ENCODE results near the gene SMARCC1.

Gene SMARCC1

DNA sequence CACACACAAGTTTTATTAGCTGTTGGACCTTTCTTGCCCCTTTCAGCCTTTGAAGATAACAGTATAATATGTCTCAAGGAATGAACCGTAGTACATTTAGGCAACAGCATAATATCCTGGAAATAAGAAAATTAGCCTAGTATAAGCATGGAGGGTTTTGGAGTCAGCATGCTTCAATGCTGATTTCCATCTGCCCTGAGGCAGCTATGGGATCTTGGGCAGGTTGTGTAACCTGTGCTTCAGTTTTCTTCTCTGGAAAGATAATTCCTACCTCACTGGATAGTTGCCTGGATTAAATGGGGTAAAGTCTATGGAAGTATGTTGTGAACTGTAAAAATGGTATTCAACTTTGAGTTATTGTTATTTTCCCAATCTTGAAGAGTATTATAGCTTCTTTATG, 22.9 kb upstream of the SMARCC1 start:
- Histone ChIP-seq H3F3A (ENCODE audit: low read depth) (no peaks in the 10 kb centered on the region), H4K20me1 (ENCODE audit: insufficient read depth, low read length, poor library complexity, severe bottlenecking) (peaks cover 3% of the 10 kb centered on the region), H2AFZ (ENCODE audit: low read length) (no peak overlapping the region), H3K4me3 (ENCODE audit: low read length, poor library complexity, severe bottlenecking) (peak overlapping the region; percentile 98), H3K36me3 (ENCODE audit: insufficient read depth, low read length) (no peaks in the 10 kb centered on the region), H3K4me2 (ENCODE audit: low read depth, low read length, poor library complexity, severe bottlenecking) (peak overlapping the region; percentile 87), H3K9me2 (replicated peaks; ENCODE audit: low read depth, low read length) (no peaks in the 10 kb centered on the region), H3K9ac (ENCODE audit: low read depth, low read length, poor library complexity, severe bottlenecking) (peak overlapping the region; percentile 92), H3K4me1 (ENCODE audit: insufficient read depth, low read length, poor library complexity, severe bottlenecking) (peaks cover 19% of the 10 kb centered on the region), H3K79me2 (ENCODE audit: insufficient read depth, low read length) (peaks cover 27% of the 10 kb centered on the region), H3K9me3 (ENCODE audit: insufficient read depth, low read depth, low read length) (no peaks in the 10 kb centered on the region), H3K27me3 (ENCODE audit: insufficient read depth, low read length, poor library complexity, severe bottlenecking) (no peaks in the 10 kb centered on the region)
- TF ChIP-seq, protein P1, sequence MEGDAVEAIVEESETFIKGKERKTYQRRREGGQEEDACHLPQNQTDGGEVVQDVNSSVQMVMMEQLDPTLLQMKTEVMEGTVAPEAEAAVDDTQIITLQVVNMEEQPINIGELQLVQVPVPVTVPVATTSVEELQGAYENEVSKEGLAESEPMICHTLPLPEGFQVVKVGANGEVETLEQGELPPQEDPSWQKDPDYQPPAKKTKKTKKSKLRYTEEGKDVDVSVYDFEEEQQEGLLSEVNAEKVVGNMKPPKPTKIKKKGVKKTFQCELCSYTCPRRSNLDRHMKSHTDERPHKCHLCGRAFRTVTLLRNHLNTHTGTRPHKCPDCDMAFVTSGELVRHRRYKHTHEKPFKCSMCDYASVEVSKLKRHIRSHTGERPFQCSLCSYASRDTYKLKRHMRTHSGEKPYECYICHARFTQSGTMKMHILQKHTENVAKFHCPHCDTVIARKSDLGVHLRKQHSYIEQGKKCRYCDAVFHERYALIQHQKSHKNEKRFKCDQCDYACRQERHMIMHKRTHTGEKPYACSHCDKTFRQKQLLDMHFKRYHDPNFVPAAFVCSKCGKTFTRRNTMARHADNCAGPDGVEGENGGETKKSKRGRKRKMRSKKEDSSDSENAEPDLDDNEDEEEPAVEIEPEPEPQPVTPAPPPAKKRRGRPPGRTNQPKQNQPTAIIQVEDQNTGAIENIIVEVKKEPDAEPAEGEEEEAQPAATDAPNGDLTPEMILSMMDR (conservative IDR thresholded peaks at IDR 0.05; ENCODE audit: low read length), result no peak
- no peak for TF ChIP-seq EZH2phosphoT487 (IDR thresholded peaks at IDR 0.05; ENCODE audit: borderline replicate concordance)

GRCh38 chr3:47803480-47804025, 21.9 kb upstream of the SMARCC1 start:
- H3K9ac ChIP-seq (ENCODE audit: low read depth, low read length, poor library complexity, severe bottlenecking), result peak overlapping the region; percentile 92
- no peaks in the 10 kb centered on the region for H3K36me3 ChIP-seq (ENCODE audit: insufficient read depth, low read length)
- H4K20me1 ChIP-seq (ENCODE audit: insufficient read depth, low read length, poor library complexity, severe bottlenecking), result peaks cover 3% of the 10 kb centered on the region
- no peaks in the 10 kb centered on the region for H3K9me2 ChIP-seq (replicated peaks; ENCODE audit: low read depth, low read length)
- peak overlapping the region; percentile 93 for H2AFZ ChIP-seq (ENCODE audit: low read length)
- no peaks in the 10 kb centered on the region for H3F3A ChIP-seq (ENCODE audit: low read depth)
- peaks cover 19% of the 10 kb centered on the region for H3K4me1 ChIP-seq (ENCODE audit: insufficient read depth, low read length, poor library complexity, severe bottlenecking)
- TF ChIP-seq EZH2phosphoT487 (IDR thresholded peaks at IDR 0.05; ENCODE audit: borderline replicate concordance), result no peak
- H3K79me2 ChIP-seq (ENCODE audit: insufficient read depth, low read length), result peaks cover 27% of the 10 kb centered on the region
- peak overlapping the region; percentile 98 for H3K4me3 ChIP-seq (ENCODE audit: low read length, poor library complexity, severe bottlenecking)
- H3K4me2 ChIP-seq (ENCODE audit: low read depth, low read length, poor library complexity, severe bottlenecking), result peak overlapping the region; percentile 87
- H3K27me3 ChIP-seq (ENCODE audit: insufficient read depth, low read length, poor library complexity, severe bottlenecking), result no peaks in the 10 kb centered on the region
- no peaks in the 10 kb centered on the region for H3K9me3 ChIP-seq (ENCODE audit: insufficient read depth, low read depth, low read length)

GRCh38 chr3:47802734-47803479, 21.2 kb upstream of the SMARCC1 start, which contains the start of gene DHX30:
Gene DHX30 (plus strand): TSS chr3:47803138. CDS start chr3:47810684, 7,546 bp downstream.
- peak within 1 kb of the TSS; percentile 94 for H3K4me2 ChIP-seq (ENCODE audit: low read depth, low read length, poor library complexity, severe bottlenecking)
- H3F3A ChIP-seq (ENCODE audit: low read depth), result no peaks in the 10 kb centered on the region
- H3K79me2 ChIP-seq (ENCODE audit: insufficient read depth, low read length), result peaks cover 27% of the 10 kb centered on the region
- no peaks in the 10 kb centered on the region for H3K9me3 ChIP-seq (ENCODE audit: insufficient read depth, low read depth, low read length)
- H3K27me3 ChIP-seq (ENCODE audit: insufficient read depth, low read length, poor library complexity, severe bottlenecking), result no peaks in the 10 kb centered on the region
- H3K4me3 ChIP-seq (ENCODE audit: low read length, poor library complexity, severe bottlenecking), result peak within 1 kb of the TSS; percentile 98
- TF ChIP-seq, protein P1 (conservative IDR thresholded peaks at IDR 0.05; ENCODE audit: low read length), result no peak
- no peak for TF ChIP-seq EZH2phosphoT487 (IDR thresholded peaks at IDR 0.05; ENCODE audit: borderline replicate concordance)
- H4K20me1 ChIP-seq (ENCODE audit: insufficient read depth, low read length, poor library complexity, severe bottlenecking), result peaks cover 3% of the 10 kb centered on the region
- no peaks in the 10 kb centered on the region for H3K9me2 ChIP-seq (replicated peaks; ENCODE audit: low read depth, low read length)
- H3K36me3 ChIP-seq (ENCODE audit: insufficient read depth, low read length), result no peaks in the 10 kb centered on the region
- peak within 1 kb of the TSS; percentile 93 for H2AFZ ChIP-seq (ENCODE audit: low read length)
- H3K9ac ChIP-seq (ENCODE audit: low read depth, low read length, poor library complexity, severe bottlenecking), result peak within 1 kb of the TSS; percentile 92
- H3K4me1 ChIP-seq (ENCODE audit: insufficient read depth, low read length, poor library complexity, severe bottlenecking), result peaks cover 19% of the 10 kb centered on the region

Measured in Loucy (cell line).